ENCODE measurements around the gene DYNLRB2.

Gene DYNLRB2

DNA sequence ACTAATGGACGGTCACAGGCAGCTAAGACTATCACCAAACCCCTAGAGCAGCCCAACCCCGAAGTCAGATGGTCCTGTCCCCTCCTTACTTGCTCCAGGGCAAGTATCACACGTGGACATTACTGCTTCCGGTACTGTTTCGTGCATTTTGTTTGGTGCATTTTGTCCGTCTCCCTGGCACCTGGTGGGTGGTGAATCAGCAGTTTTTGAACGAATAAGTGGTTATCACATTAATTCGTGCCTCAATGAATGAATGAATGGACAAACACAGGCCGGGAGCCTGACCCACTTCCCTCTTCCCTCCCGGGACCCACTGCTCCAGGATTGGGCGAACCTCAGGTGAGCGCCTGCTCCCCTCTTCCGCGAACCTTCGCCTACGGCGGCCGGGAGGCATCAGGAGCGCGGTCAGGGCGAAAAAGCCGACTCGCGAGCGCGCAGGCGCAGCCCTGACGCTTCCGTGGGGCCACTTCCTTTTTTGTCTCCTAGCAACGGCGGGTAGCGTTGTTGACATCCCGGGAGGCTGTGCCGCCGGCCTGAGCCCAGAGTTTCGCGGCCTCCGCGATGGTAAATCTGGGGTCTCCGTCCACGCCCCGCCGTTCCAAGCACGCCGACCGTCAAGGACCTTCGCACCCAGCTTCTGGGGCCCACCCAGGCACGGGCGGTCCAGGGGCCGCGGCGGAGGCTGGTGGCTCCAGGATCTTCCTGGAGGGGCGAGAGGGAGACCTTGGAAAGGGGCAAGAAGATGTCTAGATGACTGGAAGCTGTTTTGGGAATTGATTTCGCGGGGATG, at the start of gene DYNLRB2:
TSS of gene DYNLRB2 (plus strand) at position 478 of the 790 bp plus-strand sequence. CDS start at position 562, 84 bp downstream.
- Histone ChIP-seq H3K4me1 (ENCODE audit: insufficient read depth, low read length) (no peaks in the 10 kb centered on the region), H2AFZ (ENCODE audit: low read depth, low read length) (no peak within 1 kb of the TSS)
- no peak for DNase-seq

DNA sequence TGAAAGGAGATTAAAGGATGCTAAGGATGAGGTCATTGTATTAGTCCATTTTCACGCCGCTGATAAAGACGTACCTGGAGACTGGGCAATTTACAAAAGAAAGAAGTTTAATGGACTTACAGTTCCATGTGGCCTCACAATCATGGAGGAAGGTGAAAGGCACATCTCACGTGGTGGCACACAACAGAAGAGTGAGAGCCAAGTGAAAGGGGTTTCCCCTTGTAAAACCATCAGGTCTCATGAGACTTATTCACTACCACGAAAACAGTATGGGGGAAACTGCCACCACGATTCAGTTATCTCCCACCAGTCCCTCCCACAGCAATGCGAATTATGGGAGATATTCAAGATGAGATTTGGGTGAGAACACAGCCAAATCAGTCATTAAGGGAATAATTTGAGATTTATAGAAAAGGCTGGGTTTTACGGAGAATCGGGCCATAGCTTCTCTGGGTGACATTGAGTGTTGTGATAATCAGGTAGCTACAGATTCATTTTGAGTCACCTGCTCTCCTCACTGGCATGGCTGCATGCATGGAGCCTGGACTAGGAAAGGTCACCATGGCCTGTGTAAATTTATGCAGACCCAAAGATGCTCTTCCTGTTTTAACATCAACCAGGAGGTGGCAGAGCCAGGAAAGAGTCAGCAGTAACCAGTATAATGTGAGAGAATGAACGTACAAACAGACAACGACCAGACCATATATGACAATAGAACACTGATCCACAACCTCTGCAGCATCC, 40.5 kb upstream of the DYNLRB2 start:
- no peak for ATAC-seq (ENCODE audit: insufficient read depth, low read depth)
- Histone ChIP-seq H3K79me2 (ENCODE audit: insufficient read depth, low read length) (no peaks in the 10 kb centered on the region), H3K36me3 (ENCODE audit: insufficient read depth, low read length) (no peaks in the 10 kb centered on the region), H3K27me3 (ENCODE audit: insufficient read depth, low read length, poor library complexity) (no peaks in the 10 kb centered on the region), H2AFZ (ENCODE audit: low read depth, low read length) (no peak overlapping the region), H3K4me2 (ENCODE audit: insufficient read depth, low read length) (no peak overlapping the region), H3K9ac (ENCODE audit: low read depth, low read length) (no peak overlapping the region), H3K4me1 (ENCODE audit: insufficient read depth, low read length) (no peaks in the 10 kb centered on the region), H3K4me3 (ENCODE audit: low read depth in 1 of 2, low read length in 2 of 2) (no peak overlapping the region), H4K20me1 (ENCODE audit: insufficient read depth, low read length) (no peaks in the 10 kb centered on the region), H3K27ac (ENCODE audit: low read length) (no peak overlapping the region), H3K9me3 (ENCODE audit: insufficient read depth, low read length, severe bottlenecking) (no peaks in the 10 kb centered on the region)
- TF ChIP-seq, protein P1, sequence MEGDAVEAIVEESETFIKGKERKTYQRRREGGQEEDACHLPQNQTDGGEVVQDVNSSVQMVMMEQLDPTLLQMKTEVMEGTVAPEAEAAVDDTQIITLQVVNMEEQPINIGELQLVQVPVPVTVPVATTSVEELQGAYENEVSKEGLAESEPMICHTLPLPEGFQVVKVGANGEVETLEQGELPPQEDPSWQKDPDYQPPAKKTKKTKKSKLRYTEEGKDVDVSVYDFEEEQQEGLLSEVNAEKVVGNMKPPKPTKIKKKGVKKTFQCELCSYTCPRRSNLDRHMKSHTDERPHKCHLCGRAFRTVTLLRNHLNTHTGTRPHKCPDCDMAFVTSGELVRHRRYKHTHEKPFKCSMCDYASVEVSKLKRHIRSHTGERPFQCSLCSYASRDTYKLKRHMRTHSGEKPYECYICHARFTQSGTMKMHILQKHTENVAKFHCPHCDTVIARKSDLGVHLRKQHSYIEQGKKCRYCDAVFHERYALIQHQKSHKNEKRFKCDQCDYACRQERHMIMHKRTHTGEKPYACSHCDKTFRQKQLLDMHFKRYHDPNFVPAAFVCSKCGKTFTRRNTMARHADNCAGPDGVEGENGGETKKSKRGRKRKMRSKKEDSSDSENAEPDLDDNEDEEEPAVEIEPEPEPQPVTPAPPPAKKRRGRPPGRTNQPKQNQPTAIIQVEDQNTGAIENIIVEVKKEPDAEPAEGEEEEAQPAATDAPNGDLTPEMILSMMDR (IDR thresholded peaks at IDR 0.05; ENCODE audit: borderline replicate concordance, extremely low read depth, low read length, poor library complexity, severe bottlenecking) = no peak
- no peak for TF ChIP-seq EZH2 (IDR thresholded peaks at IDR 0.05; ENCODE audit: borderline replicate concordance, low read depth, low read length, severe bottlenecking)
- no peak for DNase-seq

More for the DNA sequence above, at the start of gene DYNLRB2:
- H3K36me3 ChIP-seq (ENCODE audit: insufficient read depth, low read length) = no peaks in the 10 kb centered on the region
- no peak within 1 kb of the TSS for H3K9ac ChIP-seq (ENCODE audit: low read depth, low read length)
- no peak within 1 kb of the TSS for H3K4me2 ChIP-seq (ENCODE audit: insufficient read depth, low read length)
- H3K79me2 ChIP-seq (ENCODE audit: insufficient read depth, low read length) = no peaks in the 10 kb centered on the region
- H4K20me1 ChIP-seq (ENCODE audit: insufficient read depth, low read length) = no peaks in the 10 kb centered on the region
- ATAC-seq (ENCODE audit: insufficient read depth, low read depth) = no peak
- no peak for TF ChIP-seq EZH2 (IDR thresholded peaks at IDR 0.05; ENCODE audit: borderline replicate concordance, low read depth, low read length, severe bottlenecking)
- TF ChIP-seq, protein P1 (IDR thresholded peaks at IDR 0.05; ENCODE audit: borderline replicate concordance, extremely low read depth, low read length, poor library complexity, severe bottlenecking) = no peak
- H3K4me3 ChIP-seq (ENCODE audit: low read depth in 1 of 2, low read length in 2 of 2) = no peak within 1 kb of the TSS
- no peaks in the 10 kb centered on the region for H3K9me3 ChIP-seq (ENCODE audit: insufficient read depth, low read length, severe bottlenecking)
- H3K27me3 ChIP-seq (ENCODE audit: insufficient read depth, low read length, poor library complexity) = peaks cover 6% of the 10 kb centered on the region
- H3K27ac ChIP-seq (ENCODE audit: low read length) = no peak within 1 kb of the TSS

DNA sequence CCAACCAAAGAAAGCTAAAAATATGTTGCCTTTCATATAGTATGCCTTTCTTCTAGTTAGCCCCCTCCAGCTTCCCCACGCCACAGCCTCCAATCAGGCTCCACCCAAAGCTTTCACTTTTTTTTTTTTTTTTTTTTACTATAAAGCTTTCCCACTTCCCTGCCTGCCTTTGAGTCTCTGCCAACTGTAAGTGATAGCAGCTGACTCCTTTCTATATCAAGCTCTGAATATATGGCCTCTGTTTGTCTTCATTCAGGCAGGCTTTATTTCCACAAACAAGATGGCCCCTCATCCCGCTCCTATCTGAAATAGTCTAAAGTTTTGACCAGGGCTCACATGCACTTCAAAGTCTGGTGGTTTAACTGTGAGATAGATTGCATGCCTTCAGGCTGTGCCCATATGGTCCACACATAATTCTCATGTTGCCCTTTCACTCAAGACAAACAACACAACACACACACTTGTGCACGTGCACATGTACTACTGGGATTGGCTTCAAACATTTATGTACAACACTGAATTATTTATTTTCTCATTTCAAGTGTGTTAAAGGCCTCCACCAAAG, 39.8 kb upstream of the DYNLRB2 start:
- H2AFZ ChIP-seq (ENCODE audit: low read depth, low read length) = no peak overlapping the region
- H3K4me2 ChIP-seq (ENCODE audit: insufficient read depth, low read length) = no peak overlapping the region
- no peaks in the 10 kb centered on the region for H3K36me3 ChIP-seq (ENCODE audit: insufficient read depth, low read length)
- no peak overlapping the region for H3K4me3 ChIP-seq (ENCODE audit: low read depth in 1 of 2, low read length in 2 of 2)
- H3K9me3 ChIP-seq (ENCODE audit: insufficient read depth, low read length, severe bottlenecking) = no peaks in the 10 kb centered on the region
- H4K20me1 ChIP-seq (ENCODE audit: insufficient read depth, low read length) = no peaks in the 10 kb centered on the region
- DNase-seq (no peak), ATAC-seq (ENCODE audit: insufficient read depth, low read depth) (no peak)
- H3K9ac ChIP-seq (ENCODE audit: low read depth, low read length) = no peak overlapping the region
- no peaks in the 10 kb centered on the region for H3K79me2 ChIP-seq (ENCODE audit: insufficient read depth, low read length)
- no peak overlapping the region for H3K27ac ChIP-seq (ENCODE audit: low read length)
- H3K27me3 ChIP-seq (ENCODE audit: insufficient read depth, low read length, poor library complexity) = no peaks in the 10 kb centered on the region
- no peaks in the 10 kb centered on the region for H3K4me1 ChIP-seq (ENCODE audit: insufficient read depth, low read length)
- TF ChIP-seq, protein P1 (IDR thresholded peaks at IDR 0.05; ENCODE audit: borderline replicate concordance, extremely low read depth, low read length, poor library complexity, severe bottlenecking) = no peak
- TF ChIP-seq EZH2 (IDR thresholded peaks at IDR 0.05; ENCODE audit: borderline replicate concordance, low read depth, low read length, severe bottlenecking) = no peak

Data from DND-41 (cell line).